ENCODE data around the gene OR1D5.
A peak's percentile ranks its signal among the peaks of the same experiment; 100 is the strongest.
"Not testable (repeated sequence)": the region's sequence is repeated elsewhere in the genome, so short reads cannot be mapped to it uniquely, and the experiment has no call there.

OR1D5 gene

DNA sequence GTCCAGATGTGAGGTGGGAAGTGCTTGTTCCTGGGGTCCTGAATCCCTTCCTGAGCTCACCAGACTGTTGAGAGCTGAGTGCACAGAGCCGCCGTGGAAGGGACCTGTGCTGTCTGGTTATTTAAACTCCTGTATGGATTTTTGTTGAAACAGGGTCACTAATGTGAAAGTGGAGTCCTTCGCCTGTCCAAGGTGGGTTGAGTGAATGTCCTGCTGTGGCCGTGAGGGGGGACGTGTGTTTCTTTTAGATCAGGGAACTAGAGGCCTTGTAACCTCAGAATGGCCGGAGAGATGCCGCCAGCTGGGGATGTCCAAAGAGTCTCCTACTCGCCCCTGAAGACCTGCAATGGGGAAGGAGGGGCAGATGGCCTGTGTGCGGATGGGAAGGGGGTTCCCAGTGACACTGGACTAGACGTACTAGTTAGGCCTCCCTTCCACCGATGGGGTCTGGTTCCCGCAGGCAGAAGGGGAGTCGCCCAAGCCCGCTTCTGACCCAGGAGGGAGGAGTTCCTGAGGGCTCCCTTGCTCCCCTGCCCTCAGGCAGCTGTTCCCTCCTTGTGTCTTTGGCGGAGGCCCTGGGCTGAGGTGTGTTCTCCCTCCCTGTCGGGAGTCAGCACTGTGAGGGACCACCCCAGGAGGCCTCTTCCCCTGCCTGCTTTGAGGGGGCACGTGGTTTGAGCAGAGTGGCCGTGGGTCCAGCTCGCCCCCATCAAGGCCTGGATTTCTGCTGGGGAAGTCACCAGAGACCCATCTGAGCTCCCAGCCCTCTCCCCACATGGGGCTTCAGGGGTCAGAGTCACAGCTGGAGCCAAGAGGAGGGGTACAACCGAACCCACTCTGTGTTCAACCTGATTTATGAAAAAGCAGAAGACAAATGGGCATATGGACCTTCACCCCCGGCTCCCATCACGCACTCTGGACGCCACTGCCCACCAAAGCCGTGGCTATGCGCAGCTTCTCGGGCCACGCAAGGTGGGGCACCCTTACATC, 30.9 kb downstream of the OR1D5 start:
- DNase-seq (ENCODE audit: low read depth in 2 of 2), result no peak

DNA sequence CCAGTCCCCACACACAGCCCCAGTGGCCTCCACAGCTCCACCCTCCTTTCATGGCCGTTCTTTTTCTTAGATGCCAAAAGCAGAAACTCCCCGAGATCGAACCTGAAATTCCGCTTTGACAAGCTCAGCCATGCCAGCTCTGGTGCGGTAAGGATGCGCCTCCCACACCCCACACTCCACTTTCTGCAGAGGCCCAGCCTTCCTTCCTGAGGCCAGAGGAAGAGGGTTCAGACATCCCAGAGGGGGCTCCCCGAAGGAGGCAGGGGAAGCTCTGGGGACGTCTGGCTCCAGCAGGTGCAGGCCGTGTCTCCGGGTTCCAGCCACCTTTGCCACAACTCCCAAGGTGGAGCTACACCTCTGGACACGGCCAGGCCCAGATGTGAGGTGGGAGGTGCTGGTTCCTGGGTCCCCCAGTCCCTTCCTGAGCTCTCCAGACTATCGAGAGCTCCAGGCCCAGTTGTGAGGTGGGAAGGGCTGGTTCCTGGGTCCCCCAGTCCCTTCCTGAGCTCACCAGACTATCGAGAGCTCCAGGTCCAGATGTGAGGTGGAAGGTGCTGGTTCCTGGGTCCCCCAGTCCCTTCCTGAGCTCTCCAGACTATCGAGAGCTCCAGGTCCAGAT, 32.4 kb downstream of the OR1D5 start:
- DNase-seq (ENCODE audit: low read depth in 2 of 2), result not testable (repeated sequence)

GRCh38 chr17:3030096-3030495, 33.3 kb downstream of the OR1D5 start:
- DNase-seq (ENCODE audit: low read depth in 2 of 2), result no peak

DNA sequence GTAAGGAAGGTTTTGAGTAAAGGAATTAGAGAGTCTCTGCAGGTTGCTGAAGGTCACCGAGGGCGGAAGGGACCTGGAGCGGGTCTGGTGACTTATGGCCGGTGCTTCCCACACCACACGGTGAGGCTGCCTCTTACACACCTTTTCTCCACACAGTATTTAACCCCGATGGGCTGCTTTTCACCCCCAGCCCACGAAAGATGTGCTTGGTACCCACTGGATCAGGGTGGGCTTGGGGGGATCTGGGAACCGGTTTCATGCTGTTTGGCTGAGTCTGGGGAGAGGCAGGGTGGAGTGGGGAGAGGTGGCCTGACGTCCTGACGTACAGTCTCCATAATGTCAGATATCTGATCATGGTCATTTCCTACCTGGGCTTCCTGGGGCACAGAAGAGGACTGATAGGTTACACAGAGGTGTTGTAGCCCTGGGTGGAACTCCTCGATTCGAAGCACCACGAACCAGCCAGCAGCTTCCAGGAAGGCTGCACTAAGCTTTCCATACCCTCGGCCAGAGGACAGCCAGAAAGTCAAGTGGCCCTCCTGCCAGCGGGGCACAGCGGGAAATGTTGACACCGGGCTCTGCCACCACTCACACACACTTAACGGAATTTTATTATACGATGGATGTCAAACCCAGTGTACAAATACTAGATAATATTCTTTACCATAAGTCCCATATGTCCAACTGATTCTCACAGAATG, 34.0 kb downstream of the OR1D5 start:
- no peak for DNase-seq (ENCODE audit: low read depth in 2 of 2)

DNA sequence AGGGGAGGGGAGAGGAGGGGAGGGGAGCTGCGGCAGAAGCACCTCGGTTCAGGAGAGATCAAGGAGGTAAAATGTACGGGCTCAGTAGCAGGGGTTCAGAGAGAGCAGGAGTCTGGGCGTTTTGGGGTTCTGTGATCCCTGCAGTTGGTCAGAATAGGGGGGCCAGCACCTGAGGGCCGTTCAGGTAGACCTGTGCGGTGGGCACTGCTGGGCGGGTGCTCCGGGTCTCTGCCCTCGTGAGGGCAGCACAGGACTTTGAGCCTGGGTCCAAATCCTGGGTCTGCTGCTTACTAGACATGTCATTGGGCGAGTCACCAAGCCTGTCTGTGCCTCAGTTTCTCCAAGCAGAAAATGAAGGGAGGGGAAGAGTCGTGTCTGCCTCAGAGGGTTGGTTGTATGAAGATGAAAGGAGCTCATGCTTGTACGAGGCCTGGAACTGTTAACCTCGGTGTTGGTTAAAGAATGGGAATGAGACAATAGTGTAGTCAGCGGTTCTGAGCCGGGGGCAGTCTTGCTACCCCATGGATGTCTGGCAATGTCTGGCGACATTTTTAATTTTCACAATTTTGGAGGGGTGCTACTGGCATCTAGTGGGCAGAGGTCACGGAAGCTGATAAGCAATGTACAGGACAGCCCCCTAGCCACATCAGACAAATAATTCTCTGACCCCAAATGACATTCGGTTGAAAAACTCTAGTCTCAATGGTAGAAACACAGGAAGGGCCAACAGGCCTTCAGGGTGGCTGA, 35.4 kb downstream of the OR1D5 start:
- no peak for DNase-seq (ENCODE audit: low read depth in 2 of 2)

DNA sequence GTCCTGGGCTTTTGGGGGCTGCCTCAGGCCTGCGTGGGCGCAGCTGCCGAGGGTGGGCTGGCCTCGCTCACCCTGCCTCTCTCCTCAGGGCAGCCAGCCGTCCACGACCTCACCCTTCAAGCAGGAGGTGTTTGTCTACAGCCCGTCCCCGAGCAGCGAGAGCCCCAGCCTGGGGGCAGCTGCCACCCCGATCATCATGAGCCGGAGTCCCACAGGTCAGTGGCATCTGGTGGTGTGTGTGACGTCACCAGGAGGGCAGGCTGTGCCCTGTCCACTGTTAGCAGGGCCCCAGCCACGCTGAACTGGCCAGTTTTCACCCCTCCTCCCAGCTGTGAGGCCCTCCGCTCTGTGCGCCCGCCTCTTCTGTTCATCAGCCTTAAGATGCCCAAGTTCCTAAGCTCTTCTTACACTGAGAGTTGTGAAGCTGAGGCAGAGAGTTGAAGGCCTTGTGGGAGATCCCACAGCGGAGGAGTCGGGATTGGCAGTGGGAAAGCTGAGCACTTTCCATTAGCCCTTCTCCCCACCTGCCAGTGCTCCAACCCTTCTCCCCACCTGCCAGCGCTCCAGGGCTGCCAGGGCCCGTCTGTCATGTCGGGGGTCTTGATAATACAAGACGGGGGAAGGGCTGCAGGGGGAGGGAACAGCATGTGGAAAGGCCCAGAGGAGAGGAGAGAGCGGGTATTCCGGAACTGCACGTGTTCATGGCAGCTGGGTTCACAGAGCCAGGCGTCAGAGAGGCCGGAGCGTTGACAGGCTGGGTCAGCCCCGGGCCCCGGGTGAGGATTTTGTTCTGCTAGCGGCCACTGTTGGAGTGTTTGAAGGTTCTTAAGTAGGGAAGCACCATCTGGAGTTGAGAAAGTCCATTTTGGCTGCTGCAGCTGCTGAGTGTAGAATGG, 36.3 kb downstream of the OR1D5 start:
- DNase-seq (ENCODE audit: low read depth in 2 of 2), result no peak

GRCh38 chr17:3026125-3026855, 37.1 kb downstream of the OR1D5 start:
- DNase-seq (ENCODE audit: low read depth in 2 of 2), result no peak

DNA sequence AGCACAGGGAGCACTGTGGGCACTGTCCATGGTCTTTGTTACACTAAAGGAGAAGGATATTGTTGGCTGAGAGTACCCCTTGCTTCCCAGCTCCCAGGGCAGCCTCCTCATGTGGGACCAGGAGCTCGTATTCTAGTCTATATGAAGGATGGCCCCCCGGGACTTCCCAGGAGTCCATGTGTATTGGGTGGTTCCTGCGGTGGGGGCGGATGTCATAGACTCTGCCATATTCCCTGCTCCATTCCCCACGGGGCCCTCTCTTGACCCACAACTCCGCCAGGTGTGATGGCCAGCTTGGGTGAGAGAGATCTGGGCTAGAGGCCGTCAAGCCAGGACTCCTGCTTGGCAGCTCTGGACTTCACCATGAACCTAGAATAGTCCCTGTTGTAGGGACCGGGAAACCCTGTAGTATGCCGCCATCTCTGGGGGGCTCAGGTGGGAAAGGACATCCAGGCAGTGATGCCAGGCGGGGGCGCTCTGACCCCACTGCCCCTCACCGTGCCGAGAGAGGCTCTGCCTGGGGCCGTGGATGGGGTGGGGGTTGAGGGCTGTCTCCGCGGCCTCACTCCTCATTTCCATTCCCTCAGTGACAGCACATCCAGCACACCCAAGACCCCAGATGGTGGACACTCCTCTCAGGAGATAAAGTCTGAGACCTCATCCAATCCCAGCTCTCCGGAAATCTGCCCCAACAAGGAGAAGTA, 37.8 kb downstream of the OR1D5 start:
- DNase-seq (ENCODE audit: low read depth in 2 of 2), result no peak

GRCh38 chr17:3024346-3024745, 39.1 kb downstream of the OR1D5 start:
- DNase-seq (ENCODE audit: low read depth in 2 of 2), result no peak

- no peak for DNase-seq (ENCODE audit: low read depth in 2 of 2)
Measured at GRCh38 chr17:3022197-3022596, 41.2 kb downstream of the OR1D5 start.

GRCh38 chr17:3020381-3020780, 43.0 kb downstream of the OR1D5 start:
- DNase-seq (ENCODE audit: low read depth in 2 of 2), result no peak

DNA sequence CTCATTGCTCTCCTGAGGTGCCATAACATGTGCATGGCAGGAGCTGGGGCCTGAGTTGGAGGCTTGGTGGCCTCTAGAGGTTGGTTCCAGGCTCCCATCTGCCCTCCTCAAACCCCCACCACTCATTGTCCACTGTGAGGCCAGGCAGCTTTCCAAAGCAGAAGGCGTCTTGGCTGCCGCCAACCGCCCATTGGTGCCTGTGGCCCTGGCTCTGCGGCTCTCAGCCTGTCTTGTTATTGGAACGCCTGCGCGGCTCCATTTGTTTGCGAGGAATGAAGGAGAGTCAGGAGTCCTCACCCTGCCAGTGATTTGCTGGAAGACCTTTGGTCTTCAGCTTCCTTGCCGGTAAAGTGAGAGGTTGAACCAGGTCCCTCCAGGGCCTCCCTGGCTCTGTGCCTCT, 43.6 kb downstream of the OR1D5 start:
- no peak for DNase-seq (ENCODE audit: low read depth in 2 of 2)

- no peak for DNase-seq (ENCODE audit: low read depth in 2 of 2)
Measured at GRCh38 chr17:3017936-3018335, 45.5 kb downstream of the OR1D5 start.

DNA sequence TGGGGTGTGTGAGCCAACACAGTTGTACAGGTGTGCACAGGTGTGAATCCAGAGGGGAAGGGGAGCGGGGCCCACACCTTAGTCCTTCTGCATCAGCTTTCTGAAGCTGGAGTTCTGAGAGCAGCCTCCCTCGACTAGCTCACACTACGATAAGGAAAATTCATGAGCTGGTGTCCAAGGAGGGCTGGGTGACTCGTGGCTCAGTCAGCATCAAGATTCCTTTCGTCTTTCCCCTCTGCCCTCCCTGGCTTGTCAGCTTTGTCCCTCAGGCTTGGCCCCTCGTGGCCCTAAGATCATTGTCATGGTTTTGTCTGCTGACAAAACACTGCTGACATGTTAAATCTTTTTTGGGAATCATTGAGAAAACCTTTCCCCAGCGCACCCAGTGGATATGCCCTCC, 47.5 kb downstream of the OR1D5 start:
- DNase-seq (ENCODE audit: low read depth in 2 of 2), result no peak

DNA sequence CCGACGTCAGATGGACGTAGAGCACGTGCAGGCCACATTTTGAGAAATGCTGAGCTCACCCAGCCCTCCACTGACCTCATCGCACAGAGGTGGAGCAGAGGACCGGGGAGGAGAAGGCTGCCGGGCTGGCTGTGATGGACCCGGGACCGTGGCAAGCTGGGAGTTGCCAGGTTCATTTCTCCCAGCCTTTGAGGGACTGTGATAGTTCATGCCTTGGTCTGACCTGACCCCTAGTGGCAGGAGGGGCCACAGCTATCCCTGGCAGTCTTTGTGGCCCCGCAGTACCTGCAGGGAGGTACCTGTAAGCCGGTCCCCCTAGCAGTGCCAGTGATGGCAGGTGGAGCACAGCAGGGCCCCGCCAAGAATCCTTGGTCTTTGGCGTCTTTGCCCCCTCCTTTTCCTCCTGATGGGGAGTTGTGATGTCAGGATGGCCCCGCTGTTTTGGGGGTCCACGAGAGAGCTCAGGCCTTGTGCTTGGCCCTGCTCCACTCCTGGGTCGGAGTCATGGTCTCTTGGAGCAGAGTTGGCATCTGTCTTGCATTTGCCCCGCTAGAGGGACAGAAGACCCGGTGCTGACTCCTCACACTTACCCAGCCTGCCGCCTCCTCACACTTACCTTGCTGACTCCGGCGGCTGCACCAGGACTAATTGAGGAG, 50.4 kb downstream of the OR1D5 start:
- peak; percentile 34 to 46 for DNase-seq (ENCODE audit: low read depth in 2 of 2)

Measured in stimulated activated CD4-positive, alpha-beta T cell treated with anti-CD3 and anti-CD28 coated beads, Interleukin-4, amount 100 ng/mL, for 48 hours (primary cell).